H1 (cell line): ENCODE data around the gene SAA2. TPM values are rescaled to one million over a fixed set of nuclear protein-coding genes. Genes with fewer than 3 reads are reported as not detected.

ENCODE experiments used
- CTCF ChIA-PET: fragments of 300-600 bp; sonication (Branson Sonifier 250); formaldehyde crosslinking; loops from one replicate; lab custom pipeline; 2021; ENCODE audit not compliant: partially characterized antibody; lab: Charles Lee
- POLR2A ChIA-PET: fragments of 300-600 bp; sonication (Branson Sonifier 250); formaldehyde crosslinking; loops from one replicate; lab custom pipeline; 2021; ENCODE audit warnings: inconsistent platforms; ENCODE audit not compliant: partially characterized antibody; lab: Charles Lee
- DNase-seq, 2 experiments: peaks; one replicate each; pipeline versions ENCODE4 v3.0.0 to v3.0.0-alpha.2; 2010 to 2022; ENCODE audit warnings: low spot score in 2 of 2, low read depth in 1 of 2, mixed read lengths in 1 of 2
- FAIRE-seq: peaks from 2 replicates; lab custom pipeline; 2011; peaks lifted over from hg19 to GRCh38; lab: Jason Lieb, UNC
- H2AFZ ChIP-seq: 2 replicates; pipeline ENCODE4 v1.8.1; 2012; ENCODE audit warnings: low read length, inconsistent platforms
- H2AK5ac ChIP-seq: 2 replicates; pipeline ENCODE4 v1.6.1; 2013; ENCODE audit warnings: low read depth, low read length
- H2BK120ac ChIP-seq: replicated peaks from 2 replicates; pipeline ENCODE3; 2013; ENCODE audit warnings: low read depth, low read length, inconsistent platforms
- H2BK12ac ChIP-seq: 2 replicates; pipeline ENCODE4 v1.6.1; 2013; ENCODE audit warnings: low read depth, low read length
- H2BK15ac ChIP-seq: 2 replicates; pipeline ENCODE4 v1.6.1; 2013; ENCODE audit warnings: low read length
- H2BK20ac ChIP-seq: 2 replicates; pipeline ENCODE4 v1.6.1; 2013; ENCODE audit warnings: low read length
- H2BK5ac ChIP-seq: 2 replicates; pipeline ENCODE4 v1.6.1; 2013; ENCODE audit warnings: low read depth, low read length
- H3K14ac ChIP-seq: 2 replicates; pipeline ENCODE4 v1.6.1; 2013; ENCODE audit warnings: inconsistent platforms; ENCODE audit not compliant: insufficient read length
- H3K18ac ChIP-seq: 2 replicates; pipeline ENCODE4 v1.6.1; 2013; ENCODE audit warnings: low read length; ENCODE audit errors: extremely low read depth
- H3K23ac ChIP-seq: 2 replicates; pipeline ENCODE4 v1.6.1; 2013; ENCODE audit warnings: inconsistent platforms; ENCODE audit not compliant: insufficient read length
- H3K23me2 ChIP-seq: 2 replicates; pipeline ENCODE4 v1.6.1; 2013; ENCODE audit warnings: low read depth, low read length
- H3K27ac ChIP-seq: 2 replicates; pipeline ENCODE4 v1.6.1; 2011; ENCODE audit warnings: low read depth, low read length, inconsistent platforms
- H3K27me3 ChIP-seq, 4 experiments: replicated peaks in 1 of 4; 1 replicate in 1 of 4; 2 replicates in 3 of 4; pipeline versions ENCODE4 v1.6.1 to v1.8.1; 2011 to 2013; ENCODE audit warnings: low read length in 3 of 4, mild to moderate bottlenecking in 3 of 4, inconsistent platforms in 2 of 4, mixed read lengths in 2 of 4, moderate library complexity in 1 of 4; ENCODE audit not compliant: control insufficient read depth in 3 of 4, insufficient read depth in 3 of 4; ENCODE audit errors: extremely low read depth in 1 of 4
- H3K36me3 ChIP-seq, 4 experiments: 2 replicates each; pipeline versions ENCODE4 v1.6.1 to v1.8.1; 2011 to 2013; ENCODE audit warnings: mild to moderate bottlenecking in 4 of 4, low read length in 3 of 4, moderate library complexity in 2 of 4, control low read depth in 1 of 4, inconsistent platforms in 1 of 4; ENCODE audit not compliant: insufficient read depth in 4 of 4, control insufficient read depth in 2 of 4
- H3K4ac ChIP-seq: replicated peaks from 2 replicates; pipeline ENCODE3; 2013; ENCODE audit warnings: low read length, low read depth, mixed read lengths, inconsistent platforms; ENCODE audit not compliant: insufficient read length
- H3K4me1 ChIP-seq, 4 experiments: replicated peaks in 1 of 4; 1 replicate in 1 of 4; 2 replicates in 3 of 4; pipeline versions ENCODE4 v1.6.1 to v1.8.1; 2011 to 2013; ENCODE audit warnings: low read length in 3 of 4, inconsistent platforms in 2 of 4, mixed read lengths in 1 of 4; ENCODE audit not compliant: insufficient read depth in 4 of 4, control insufficient read depth in 3 of 4
- H3K4me2 ChIP-seq, 2 experiments: 2 replicates each; pipeline versions ENCODE4 v1.6.1 to v1.8.1; 2011 to 2013; ENCODE audit warnings: low read depth in 2 of 2, low read length in 2 of 2, control low read depth in 1 of 2, inconsistent platforms in 1 of 2, mild to moderate bottlenecking in 1 of 2; ENCODE audit not compliant: insufficient read depth in 1 of 2
- H3K4me3 ChIP-seq, 4 experiments: fragments of 200-600, 300-600 bp in 1 of 4; sonication (generic), shearing (Covaris generic), sonication (Bioruptor Twin) in 1 of 4; 2 replicates each; pipeline versions ENCODE4 v1.5.1 to v1.8.1; 2011 to 2016; ENCODE audit warnings: low read length in 4 of 4, low read depth in 3 of 4, control low read depth in 2 of 4, inconsistent platforms in 2 of 4, mild to moderate bottlenecking in 2 of 4, mixed read lengths in 1 of 4, moderate library complexity in 1 of 4; ENCODE audit not compliant: insufficient read depth in 2 of 4; ENCODE audit errors: extremely low read depth in 1 of 4
- H3K56ac ChIP-seq: replicated peaks from 2 replicates; pipeline ENCODE3; 2013; ENCODE audit warnings: low read depth, mild to moderate bottlenecking, mixed read lengths, low read length, inconsistent platforms; ENCODE audit not compliant: insufficient read length
- H3K79me1 ChIP-seq: 2 replicates; pipeline ENCODE4 v1.6.1; 2013; ENCODE audit warnings: low read depth, low read length, control low read depth
- H3K79me2 ChIP-seq, 2 experiments: 2 replicates each; pipeline versions ENCODE4 v1.6.1 to v1.8.1; 2012 to 2013; ENCODE audit warnings: low read length in 2 of 2, mild to moderate bottlenecking in 2 of 2, inconsistent platforms in 1 of 2; ENCODE audit not compliant: insufficient read depth in 2 of 2, control insufficient read depth in 1 of 2
- H3K9ac ChIP-seq, 4 experiments: replicated peaks in 1 of 4; 1 replicate in 1 of 4; 2 replicates in 3 of 4; pipeline versions ENCODE4 v1.6.1 to v1.8.1; 2011 to 2013; ENCODE audit warnings: low read depth in 3 of 4, low read length in 3 of 4, control low read depth in 2 of 4, mild to moderate bottlenecking in 2 of 4, moderate library complexity in 2 of 4, inconsistent platforms in 1 of 4; ENCODE audit errors: extremely low read depth in 1 of 4
- H3K9me3 ChIP-seq, 2 experiments: 2 replicates each; pipeline versions ENCODE4 v1.6.1 to v1.8.1; 2012 to 2013; ENCODE audit warnings: mild to moderate bottlenecking in 2 of 2, moderate library complexity in 2 of 2, control low read depth in 1 of 2, inconsistent platforms in 1 of 2, low read depth in 1 of 2, low read length in 1 of 2, mixed read lengths in 1 of 2; ENCODE audit not compliant: insufficient read depth in 2 of 2
- H4K20me1 ChIP-seq, 2 experiments: replicated peaks in 1 of 2; 2 replicates each; pipeline versions ENCODE3 to v1.8.1; 2011 to 2013; ENCODE audit warnings: inconsistent platforms in 2 of 2, low read length in 2 of 2, mild to moderate bottlenecking in 1 of 2; ENCODE audit not compliant: insufficient read depth in 2 of 2, control insufficient read depth in 1 of 2
- H4K5ac ChIP-seq: 2 replicates; pipeline ENCODE4 v1.6.1; 2013; ENCODE audit warnings: low read length, low read depth, mixed read lengths, inconsistent platforms; ENCODE audit not compliant: insufficient read length
- H4K8ac ChIP-seq: 2 replicates; pipeline ENCODE4 v1.8.0; 2013; ENCODE audit warnings: mild to moderate bottlenecking, moderate library complexity, low read length, inconsistent platforms; ENCODE audit not compliant: insufficient read depth; ENCODE audit errors: extremely low read depth
- H4K91ac ChIP-seq: replicated peaks from 2 replicates; pipeline ENCODE3; 2013; ENCODE audit warnings: low read length, mixed read lengths, inconsistent platforms; ENCODE audit not compliant: insufficient read length
- CBX8 ChIP-seq: fragments of 300-800, 300-1000 bp; sonication (generic); IDR thresholded peaks from 2 replicates; pipeline ENCODE4 v1.7.1; 2016; ENCODE audit warnings: low read depth, low read length, borderline replicate concordance
- CHD1 ChIP-seq: IDR thresholded peaks from 2 replicates; pipeline ENCODE4 v1.6.1; 2012; ENCODE audit warnings: low read depth, low read length, improper control_type of control experiment
- CREB1 ChIP-seq: IDR thresholded peaks from 2 replicates; pipeline ENCODE4 v1.6.1; 2012; ENCODE audit warnings: inconsistent platforms
- CTCF ChIP-seq, 3 experiments: IDR thresholded peaks; 1 replicate in 2 of 3; 2 replicates in 1 of 3; pipeline versions ENCODE4 v1.5.1 to v1.6.1; 2011; ENCODE audit warnings: low read length in 3 of 3, mild to moderate bottlenecking in 3 of 3, inconsistent platforms in 2 of 3, low read depth in 1 of 3, moderate library complexity in 1 of 3; ENCODE audit not compliant: insufficient read depth in 1 of 3; ENCODE audit errors: control extremely low read depth in 1 of 3
- FOSL1 ChIP-seq: IDR thresholded peaks from 2 replicates; pipeline ENCODE4 v1.6.1; 2011; ENCODE audit warnings: mild to moderate bottlenecking, low read depth, low read length, moderate library complexity; ENCODE audit not compliant: insufficient read depth
- GABPA ChIP-seq: IDR thresholded peaks from 2 replicates; pipeline ENCODE4 v1.6.1; 2011; ENCODE audit warnings: mild to moderate bottlenecking, low read length, moderate library complexity, borderline replicate concordance; ENCODE audit not compliant: insufficient read depth
- JUN ChIP-seq: IDR thresholded peaks from 2 replicates; pipeline ENCODE4 v1.6.1; 2011; ENCODE audit warnings: low read depth, mild to moderate bottlenecking, improper control_type of control experiment, low read length
- MAX ChIP-seq: IDR thresholded peaks from 2 replicates; pipeline ENCODE4 v1.6.1; 2012; ENCODE audit warnings: inconsistent platforms
- POLR2AphosphoS5 ChIP-seq: IDR thresholded peaks from 2 replicates; pipeline ENCODE4 v1.6.1; 2011; ENCODE audit warnings: low read depth, low read length
- RXRA ChIP-seq: IDR thresholded peaks from 2 replicates; pipeline ENCODE4 v1.6.1; 2011; ENCODE audit warnings: low read depth, mild to moderate bottlenecking, low read length, moderate library complexity; ENCODE audit not compliant: insufficient read depth
- SP2 ChIP-seq: IDR thresholded peaks from 2 replicates; pipeline ENCODE4 v1.6.1; 2012; ENCODE audit warnings: mild to moderate bottlenecking, low read length, inconsistent platforms
- SUZ12 ChIP-seq: fragments of 200-600 bp; sonication (generic); IDR thresholded peaks from 2 replicates; pipeline ENCODE4 v1.6.1; 2012; ENCODE audit warnings: mild to moderate bottlenecking, inconsistent platforms, low read length, moderate library complexity, mixed read lengths
- polyA plus RNA-seq, 7 experiments: library from polyadenylated mRNA; depleted of rRNA in 3 of 7; stranded (reverse) in 5 of 7; unstranded in 2 of 7; fragments of >200 nt in 5 of 7; fragments of 200-250 nt in 2 of 7; gene quantifications; 1 replicate in 5 of 7; 2 replicates in 1 of 7; 4 replicates in 1 of 7; pipeline versions ENCODE4 v1.2.1 to v1.2.3, GENCODE V29; 2011 to 2013; ENCODE audit warnings: missing spikeins in 2 of 7, mixed read lengths in 2 of 7
- total RNA-seq: library from RNA; stranded (reverse); fragmentation: NEBNext Ultra II Directional; extraction: Animal tissue kit (Norgen Biotek cat#: 25700); gene quantifications from 2 replicates; pipeline ENCODE4 v1.2.1, GENCODE V29; 2021

The SAA2 gene
- total and polyA plus RNA-seq, 2 of the 8 experiments (the other 6 are each of a cell fraction or from before 2014, with no cell fraction given): not detected

GRCh38 chr11:18204771-18205170 is 43.7 kb downstream of the SAA2 start:
- H3K9me3 ChIP-seq: no peaks in the 10 kb centered on the region
- H3K27ac ChIP-seq: no peak overlapping the region
- no peak overlapping the region for H2BK5ac ChIP-seq
- no peak overlapping the region for H2AFZ ChIP-seq
- no peak overlapping the region for H3K4me3 ChIP-seq
- no peak overlapping the region for H3K18ac ChIP-seq
- no peak overlapping the region for H4K5ac ChIP-seq
- H3K79me1 ChIP-seq: no peaks in the 10 kb centered on the region
- no peak overlapping the region for H2BK20ac ChIP-seq
- no peaks in the 10 kb centered on the region for H4K20me1 ChIP-seq
- H3K14ac ChIP-seq: no peak overlapping the region
- no peak overlapping the region for H2AK5ac ChIP-seq
- no peak overlapping the region for H4K8ac ChIP-seq
- POLR2A ChIA-PET: no interaction called here
- H3K4ac ChIP-seq: no peak overlapping the region
- H3K4me1 ChIP-seq: no peaks in the 10 kb centered on the region
- H3K36me3 ChIP-seq: no peaks in the 10 kb centered on the region
- no peaks in the 10 kb centered on the region for H3K79me2 ChIP-seq
- no peak overlapping the region for H3K9ac ChIP-seq
- FAIRE-seq (no peak), DNase-seq (no peak)
- CTCF ChIA-PET: interaction anchor here (0.9 to 2.7 kb wide), 20 partner anchors 10 to 447 kb away, joined by 3 to 55 read pairs (median 8); partner anchors contain the start of genes MRGPRX4 and SAA1
- no peaks in the 10 kb centered on the region for H3K23me2 ChIP-seq
- H2BK120ac ChIP-seq: no peak overlapping the region
- H4K91ac ChIP-seq: no peak overlapping the region
- H3K23ac ChIP-seq: no peak overlapping the region
- H2BK15ac ChIP-seq: no peak overlapping the region
- no peaks in the 10 kb centered on the region for H3K27me3 ChIP-seq
- no peak overlapping the region for H3K4me2 ChIP-seq
- H3K56ac ChIP-seq: no peak overlapping the region
- H2BK12ac ChIP-seq: no peak overlapping the region
- no peak for TF ChIP-seq CHD1
- TF ChIP-seq GABPA: no peak
- TF ChIP-seq RXRA: no peak
- no peak for TF ChIP-seq CBX8
- TF ChIP-seq MAX: no peak
- no peak for TF ChIP-seq SP2
- no peak for TF ChIP-seq FOSL1
- no peak for TF ChIP-seq SUZ12
- no peak for TF ChIP-seq CREB1
- TF ChIP-seq JUN: no peak
- TF ChIP-seq POLR2AphosphoS5: no peak
- no peak for TF ChIP-seq CTCF (IDR thresholded peaks at IDR 0.05; ENCODE audit: control extremely low read depth in 1 of 3, insufficient read depth in 1 of 3, low read depth in 1 of 3, low read length in 3 of 3)
